ENCODE measurements around the gene ERBB3.

The ERBB3 gene

GRCh38 chr12:56141946-56142784 lies 62.2 kb downstream of the ERBB3 start:
- no peak for DNase-seq

- no peak for DNase-seq
These were observed 63.3 kb downstream of the ERBB3 start for GRCh38 chr12:56143217-56143616.

GRCh38 chr12:56143870-56144269 lies 63.9 kb downstream of the ERBB3 start:
- DNase-seq: no peak

- no peak for DNase-seq
These were observed 65.3 kb downstream of the ERBB3 start for GRCh38 chr12:56145217-56145616.

GRCh38 chr12:56146492-56147460 lies 66.8 kb downstream of the ERBB3 start:
- DNase-seq: no peak

- DNase-seq: no peak
These were observed 70.6 kb downstream of the ERBB3 start for GRCh38 chr12:56150563-56150962.

GRCh38 chr12:56151672-56152131 lies 71.7 kb downstream of the ERBB3 start:
- DNase-seq: peak; percentile 62

- DNase-seq: peak; percentile 89
These were observed 72.3 kb downstream of the ERBB3 start, which contains the start of gene MYL6B for GRCh38 chr12:56152132-56152755. MYL6B (plus strand) TSS chr12:56152587; CDS start chr12:56153919, 1,332 bp downstream.
